Measurements from ENCODE around the gene ZFP42. TPM values are rescaled to one million over a fixed set of nuclear protein-coding genes. Genes with fewer than 3 reads are reported as not detected.
"Not testable (repeated sequence)": the region's sequence is repeated elsewhere in the genome, so short reads cannot be mapped to it uniquely, and the experiment has no call there.

ZFP42 gene
- polyA plus RNA-seq, 1 donor: 0.34 TPM

DNA sequence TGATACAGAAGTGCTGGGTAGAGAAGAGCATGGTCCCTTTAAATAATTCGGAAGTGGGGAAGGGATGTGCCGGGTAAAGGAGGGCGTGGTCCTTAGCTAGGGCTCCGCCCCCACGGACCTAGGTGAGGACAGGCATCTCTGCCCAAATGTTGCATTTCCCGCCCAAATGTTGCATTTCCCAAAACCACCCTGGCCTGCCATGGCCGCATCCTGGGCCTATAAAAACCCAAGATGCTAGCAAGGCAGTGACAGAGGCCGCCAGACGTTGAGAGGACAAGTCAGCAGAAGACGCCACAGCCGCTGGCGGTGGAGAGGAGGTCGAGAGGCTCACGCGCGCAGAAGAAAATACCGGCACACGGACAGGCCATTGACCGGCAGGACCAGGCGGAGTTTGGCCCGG lies 46.1 kb downstream of the ZFP42 start:
- Histone ChIP-seq H3K4me1 (ENCODE audit: control insufficient read depth, insufficient read depth, low read length) (no peaks in the 10 kb centered on the region), H3K27me3 (ENCODE audit: control insufficient read depth, insufficient read depth, low read length) (no peaks in the 10 kb centered on the region), H3K4me3 (ENCODE audit: low read length) (no peak overlapping the region), H3K27ac (ENCODE audit: low read length) (no peak overlapping the region), H3K9me3 (ENCODE audit: control insufficient read depth, low read depth, low read length) (peaks cover 2% of the 10 kb centered on the region), H3K36me3 (ENCODE audit: control insufficient read depth, insufficient read depth, low read length) (no peaks in the 10 kb centered on the region)
- no peak for DNase-seq
- no CpG with 5 or more reads among the region's 21 CpGs for WGBS (ENCODE audit: insufficient coverage, low lambda C conversion rate)

DNA sequence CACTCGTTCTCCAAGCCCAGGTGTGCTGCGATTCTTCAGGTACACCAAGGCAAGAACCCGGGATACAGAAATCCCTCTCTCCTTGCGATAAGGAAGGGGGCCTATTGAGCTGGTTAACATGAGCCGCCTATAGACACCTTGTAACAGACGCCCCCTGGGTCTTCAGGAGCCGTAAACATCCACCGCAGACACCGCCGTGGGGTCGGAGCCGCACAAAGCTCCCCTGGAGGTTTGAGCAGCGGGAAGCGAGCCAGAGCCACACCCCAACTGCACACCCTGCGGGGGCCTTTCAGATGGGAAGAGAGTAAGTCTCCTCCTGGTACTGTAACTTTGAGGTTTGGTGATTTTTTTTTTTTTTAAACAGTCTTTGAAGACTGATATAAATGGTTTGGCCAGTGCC lies 46.6 kb downstream of the ZFP42 start:
- H3K27me3 ChIP-seq (ENCODE audit: control insufficient read depth, insufficient read depth, low read length): no peaks in the 10 kb centered on the region
- no CpG with 5 or more reads among the region's 15 CpGs for WGBS (ENCODE audit: insufficient coverage, low lambda C conversion rate)
- no peak for DNase-seq
- H3K36me3 ChIP-seq (ENCODE audit: control insufficient read depth, insufficient read depth, low read length): no peaks in the 10 kb centered on the region
- H3K9me3 ChIP-seq (ENCODE audit: control insufficient read depth, low read depth, low read length): peaks cover 2% of the 10 kb centered on the region
- no peaks in the 10 kb centered on the region for H3K4me1 ChIP-seq (ENCODE audit: control insufficient read depth, insufficient read depth, low read length)
- no peak overlapping the region for H3K4me3 ChIP-seq (ENCODE audit: low read length)
- no peak overlapping the region for H3K27ac ChIP-seq (ENCODE audit: low read length)

DNA sequence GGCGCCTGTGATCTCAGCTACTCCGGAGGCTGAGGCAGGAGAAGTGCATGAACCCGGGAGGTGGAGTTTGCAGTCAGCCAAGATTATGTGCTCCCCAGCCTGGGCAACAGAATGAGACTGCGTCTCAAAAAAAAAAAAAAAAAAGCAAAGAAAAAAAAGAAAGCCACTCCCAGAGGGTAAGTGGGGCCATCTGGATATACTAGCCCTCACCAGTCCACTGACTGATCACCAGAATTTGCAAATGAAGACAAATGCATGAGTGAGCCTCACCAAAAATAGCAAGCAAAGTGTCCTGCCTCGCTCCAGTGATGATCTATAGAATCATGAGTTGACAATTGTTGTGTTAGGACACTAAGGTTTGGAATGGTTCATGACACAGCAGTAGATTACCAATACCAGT lies 47.6 kb downstream of the ZFP42 start:
- H3K27me3 ChIP-seq (ENCODE audit: control insufficient read depth, insufficient read depth, low read length): no peaks in the 10 kb centered on the region
- no peaks in the 10 kb centered on the region for H3K4me1 ChIP-seq (ENCODE audit: control insufficient read depth, insufficient read depth, low read length)
- H3K27ac ChIP-seq (ENCODE audit: low read length): no peak overlapping the region
- no peak for DNase-seq
- H3K36me3 ChIP-seq (ENCODE audit: control insufficient read depth, insufficient read depth, low read length): no peaks in the 10 kb centered on the region
- WGBS (ENCODE audit: insufficient coverage, low lambda C conversion rate): 80% methylated on average over 1 of the region's 5 CpGs
- H3K4me3 ChIP-seq (ENCODE audit: low read length): no peak overlapping the region
- H3K9me3 ChIP-seq (ENCODE audit: control insufficient read depth, low read depth, low read length): peaks cover 2% of the 10 kb centered on the region

DNA sequence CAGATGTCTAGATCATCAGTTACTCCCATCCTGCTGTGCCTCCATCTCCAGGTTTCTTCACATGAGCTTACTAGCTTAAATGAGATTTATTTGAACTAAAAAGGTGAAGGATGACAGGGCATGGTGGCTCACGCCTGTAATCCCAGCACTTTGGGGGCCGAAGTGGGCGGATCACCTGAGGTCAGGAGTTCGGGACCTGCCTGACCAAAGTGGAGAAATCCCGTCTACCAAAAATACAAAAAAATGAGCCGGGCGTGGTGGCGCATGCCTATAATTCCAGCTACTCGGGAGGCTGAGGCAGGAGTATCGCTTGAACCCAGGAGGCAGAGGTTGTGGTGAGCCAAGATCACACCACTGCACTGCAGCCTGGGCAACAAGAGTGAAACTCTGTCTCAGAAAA lies 49.9 kb downstream of the ZFP42 start:
- no CpG with 5 or more reads among the region's 10 CpGs for WGBS (ENCODE audit: insufficient coverage, low lambda C conversion rate)
- H3K27me3 ChIP-seq (ENCODE audit: control insufficient read depth, insufficient read depth, low read length); H3K4me1 ChIP-seq (ENCODE audit: control insufficient read depth, insufficient read depth, low read length); DNase-seq; H3K27ac ChIP-seq (ENCODE audit: low read length); H3K9me3 ChIP-seq (ENCODE audit: control insufficient read depth, low read depth, low read length); H3K36me3 ChIP-seq (ENCODE audit: control insufficient read depth, insufficient read depth, low read length); H3K4me3 ChIP-seq (ENCODE audit: low read length): not testable (repeated sequence)

DNA sequence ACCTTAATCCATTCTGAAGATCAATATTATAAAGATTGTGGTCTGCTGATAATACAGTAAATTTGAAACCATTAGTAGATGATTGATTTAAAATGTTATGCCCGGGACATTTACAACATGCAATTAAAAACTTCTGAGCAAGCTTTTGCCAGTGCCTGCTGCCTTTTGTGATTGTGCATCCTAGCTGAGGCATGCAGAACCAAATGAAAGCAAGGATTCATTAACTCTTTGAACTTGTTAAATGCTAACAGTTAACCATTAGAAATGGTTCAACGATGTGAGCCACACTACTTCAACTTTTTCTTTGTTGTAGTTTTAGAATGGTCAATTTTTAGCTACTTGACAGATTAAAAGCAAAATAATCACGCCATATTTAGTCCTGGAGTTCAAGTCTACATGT lies 51.1 kb downstream of the ZFP42 start:
- DNase-seq: no peak
- 58% methylated on average over 3 of the region's 3 CpGs for WGBS (ENCODE audit: insufficient coverage, low lambda C conversion rate)
- H3K27me3 ChIP-seq (ENCODE audit: control insufficient read depth, insufficient read depth, low read length): no peaks in the 10 kb centered on the region
- no peak overlapping the region for H3K4me3 ChIP-seq (ENCODE audit: low read length)
- peaks cover 2% of the 10 kb centered on the region for H3K9me3 ChIP-seq (ENCODE audit: control insufficient read depth, low read depth, low read length)
- no peaks in the 10 kb centered on the region for H3K36me3 ChIP-seq (ENCODE audit: control insufficient read depth, insufficient read depth, low read length)
- H3K27ac ChIP-seq (ENCODE audit: low read length): no peak overlapping the region
- H3K4me1 ChIP-seq (ENCODE audit: control insufficient read depth, insufficient read depth, low read length): no peaks in the 10 kb centered on the region

DNA sequence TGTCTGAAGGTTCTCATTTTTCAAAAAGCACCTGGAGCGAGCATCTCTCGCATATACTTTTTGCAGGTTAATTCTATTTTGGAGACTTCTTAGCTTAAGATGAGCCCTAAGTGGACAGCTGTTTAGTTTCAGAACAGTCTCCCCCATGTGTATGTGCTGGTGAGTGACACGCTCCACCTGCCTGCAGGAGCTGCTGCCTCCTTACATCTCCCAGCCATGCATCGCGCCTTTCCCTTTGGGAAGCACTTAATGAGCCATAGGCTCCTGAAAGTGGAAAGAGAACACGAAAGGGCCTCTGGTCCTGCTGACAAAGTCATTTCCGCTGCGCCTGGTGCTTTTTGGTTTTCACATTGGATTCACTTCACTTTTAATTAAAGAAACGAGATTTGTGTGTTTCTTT lies 57.7 kb downstream of the ZFP42 start:
- Histone ChIP-seq H3K27ac (ENCODE audit: low read length) (no peak overlapping the region), H3K27me3 (ENCODE audit: control insufficient read depth, insufficient read depth, low read length) (no peaks in the 10 kb centered on the region), H3K4me3 (ENCODE audit: low read length) (no peak overlapping the region), H3K36me3 (ENCODE audit: control insufficient read depth, insufficient read depth, low read length) (no peaks in the 10 kb centered on the region), H3K4me1 (ENCODE audit: control insufficient read depth, insufficient read depth, low read length) (no peaks in the 10 kb centered on the region), H3K9me3 (ENCODE audit: control insufficient read depth, low read depth, low read length) (no peaks in the 10 kb centered on the region)
- WGBS (ENCODE audit: insufficient coverage, low lambda C conversion rate): 94% methylated on average over 2 of the region's 9 CpGs
- no peak for DNase-seq

Other genes with a start within 250 kb of the ZFP42 start
- not detected for gene TRIML2, start 113.8 kb downstream of the ZFP42 start, polyA plus RNA-seq
- not detected for gene TRIML1, start 143.7 kb downstream of the ZFP42 start, polyA plus RNA-seq

Measured in large intestine (tissue), 3 donors.